IPS-15b (cell line): ENCODE results near the gene TBX15.
"Not testable (repeated sequence)": the region's sequence is repeated elsewhere in the genome, so short reads cannot be mapped to it uniquely, and the experiment has no call there.

Experiments used
- H3K27me3 ChIP-seq: one replicate; pipeline ENCODE4 v1.6.1; 2013; ENCODE audit warnings: low read length; ENCODE audit not compliant: control insufficient read depth, insufficient read depth
- H3K36me3 ChIP-seq: one replicate; pipeline ENCODE4 v1.6.1; 2013; ENCODE audit warnings: low read length; ENCODE audit not compliant: control insufficient read depth, insufficient read depth
- H3K4me1 ChIP-seq: one replicate; pipeline ENCODE4 v1.6.1; 2013; ENCODE audit warnings: mild to moderate bottlenecking, low read length; ENCODE audit not compliant: control insufficient read depth, insufficient read depth
- H3K4me3 ChIP-seq: one replicate; pipeline ENCODE4 v1.5.1; 2013; ENCODE audit warnings: low read depth, low read length
- H3K9ac ChIP-seq: one replicate; pipeline ENCODE4 v1.6.1; 2013; ENCODE audit warnings: low read depth, mild to moderate bottlenecking, low read length
- H3K9me3 ChIP-seq: one replicate; pipeline ENCODE4 v1.6.1; 2013; ENCODE audit warnings: mild to moderate bottlenecking, low read length; ENCODE audit not compliant: control insufficient read depth, insufficient read depth

Gene TBX15

DNA sequence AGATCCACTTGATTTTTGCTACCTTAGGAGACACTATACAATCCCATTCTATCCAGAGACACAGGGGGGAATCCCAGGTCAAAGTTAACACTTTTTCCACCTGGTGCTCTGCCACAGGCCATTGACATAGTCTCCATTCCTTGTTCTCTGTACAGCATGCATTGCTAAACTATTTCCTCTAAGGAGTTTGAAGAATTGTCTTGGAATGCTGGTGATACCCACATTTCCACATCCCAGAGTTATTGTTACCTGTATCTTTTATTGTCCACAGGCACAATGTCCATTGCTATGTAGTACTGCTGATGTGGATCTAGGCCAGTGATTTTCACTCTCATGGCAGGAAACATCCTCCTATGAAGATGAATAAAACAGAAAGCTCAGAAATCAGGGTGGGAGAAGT lies 61.9 kb downstream of the TBX15 start:
- no peaks in the 10 kb centered on the region for H3K27me3 ChIP-seq
- no peak overlapping the region for H3K9ac ChIP-seq
- no peak overlapping the region for H3K4me3 ChIP-seq
- H3K4me1 ChIP-seq, result peaks cover 7% of the 10 kb centered on the region
- H3K9me3 ChIP-seq, result no peaks in the 10 kb centered on the region
- no peaks in the 10 kb centered on the region for H3K36me3 ChIP-seq

DNA sequence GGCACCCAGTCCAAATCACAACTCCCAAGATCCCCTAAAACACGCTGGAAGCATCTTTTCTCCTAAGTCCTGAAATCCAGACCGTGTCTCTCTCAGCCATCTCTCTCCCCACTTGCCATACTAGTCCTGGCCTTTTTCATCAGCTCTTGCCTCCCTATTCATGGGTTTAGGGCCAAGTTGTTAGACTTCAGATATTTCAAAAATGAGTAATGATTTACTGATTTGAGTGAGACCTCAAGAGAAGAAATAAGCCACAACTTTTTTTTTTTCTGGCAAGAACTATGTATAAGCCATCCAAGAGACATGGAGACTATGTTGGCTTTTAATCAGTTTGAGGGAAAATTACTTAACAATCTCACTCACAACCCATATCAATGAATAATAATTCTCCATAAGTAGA lies 62.5 kb downstream of the TBX15 start:
- H3K4me3 ChIP-seq, result no peak overlapping the region
- no peaks in the 10 kb centered on the region for H3K36me3 ChIP-seq
- H3K4me1 ChIP-seq, result peaks cover 8% of the 10 kb centered on the region
- H3K9ac ChIP-seq, result no peak overlapping the region
- no peaks in the 10 kb centered on the region for H3K27me3 ChIP-seq
- no peaks in the 10 kb centered on the region for H3K9me3 ChIP-seq

DNA sequence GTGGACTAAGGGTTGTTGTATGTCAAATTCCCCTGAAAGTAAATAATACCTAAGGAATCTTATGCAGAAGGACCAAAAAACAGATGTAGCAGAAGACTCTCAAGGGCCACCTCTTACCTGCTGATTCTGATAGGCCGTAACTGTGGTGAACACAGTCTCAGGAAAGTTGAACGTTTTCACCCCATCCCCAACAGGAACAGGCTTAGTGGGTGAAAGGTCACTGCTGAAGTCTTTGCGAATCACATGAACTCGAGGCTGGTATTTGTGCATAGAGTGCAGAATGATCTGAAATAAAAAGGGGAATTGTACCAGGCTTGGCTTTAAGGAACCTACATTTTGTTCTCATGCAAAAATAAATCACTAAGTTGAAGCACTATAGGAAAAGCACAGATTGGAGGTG lies 64.8 kb downstream of the TBX15 start:
- Histone ChIP-seq H3K4me3 (no peak overlapping the region), H3K36me3 (no peaks in the 10 kb centered on the region), H3K4me1 (peaks cover 14% of the 10 kb centered on the region), H3K9ac (no peak overlapping the region), H3K9me3 (no peaks in the 10 kb centered on the region), H3K27me3 (no peaks in the 10 kb centered on the region)

GRCh38 chr1:118921994-118922393 lies 66.1 kb downstream of the TBX15 start:
- no peak overlapping the region for H3K4me3 ChIP-seq
- H3K36me3 ChIP-seq, result no peaks in the 10 kb centered on the region
- no peaks in the 10 kb centered on the region for H3K27me3 ChIP-seq
- H3K4me1 ChIP-seq, result peaks cover 14% of the 10 kb centered on the region
- no peaks in the 10 kb centered on the region for H3K9me3 ChIP-seq
- no peak overlapping the region for H3K9ac ChIP-seq

GRCh38 chr1:118920124-118920717 lies 67.9 kb downstream of the TBX15 start:
- no peaks in the 10 kb centered on the region for H3K27me3 ChIP-seq
- no peak overlapping the region for H3K4me3 ChIP-seq
- no peaks in the 10 kb centered on the region for H3K9me3 ChIP-seq
- peaks cover 14% of the 10 kb centered on the region for H3K4me1 ChIP-seq
- no peaks in the 10 kb centered on the region for H3K36me3 ChIP-seq
- no peak overlapping the region for H3K9ac ChIP-seq

GRCh38 chr1:118918940-118919259 lies 69.2 kb downstream of the TBX15 start:
- Histone ChIP-seq H3K9ac (no peak overlapping the region), H3K9me3 (no peaks in the 10 kb centered on the region), H3K4me3 (no peak overlapping the region), H3K4me1 (peaks cover 14% of the 10 kb centered on the region), H3K36me3 (no peaks in the 10 kb centered on the region), H3K27me3 (no peaks in the 10 kb centered on the region)

DNA sequence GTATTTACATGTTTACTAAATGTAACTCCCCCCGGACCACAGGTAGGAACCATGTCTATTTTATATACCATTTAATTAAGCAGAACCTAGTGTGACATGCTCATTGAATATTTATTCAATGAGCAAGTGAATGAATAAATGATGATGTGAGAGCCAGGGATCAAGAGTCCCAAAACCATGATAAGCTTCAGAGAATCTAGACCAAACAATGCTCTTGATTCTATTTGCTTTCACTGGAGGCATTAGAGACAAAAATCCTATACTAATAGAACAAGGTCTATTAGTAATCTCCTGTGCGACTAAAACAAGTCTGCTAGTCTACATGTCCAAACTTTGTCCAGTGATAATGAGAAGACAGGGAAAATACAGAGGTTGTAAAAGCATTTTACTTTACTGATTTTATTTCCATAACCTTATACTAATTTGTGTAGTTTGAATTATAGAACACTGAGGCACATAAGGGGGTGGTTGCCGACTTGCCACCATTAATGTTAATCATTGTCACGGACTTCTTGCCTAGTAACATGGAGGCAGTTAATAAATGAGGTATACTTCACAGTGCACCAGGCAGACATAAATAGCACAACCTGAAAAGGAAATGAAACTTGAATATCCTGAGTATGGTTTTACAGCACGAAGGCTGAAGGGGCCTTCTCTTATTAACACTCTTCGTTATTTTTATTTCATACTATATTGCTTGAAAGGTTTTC lies 69.8 kb downstream of the TBX15 start:
- Histone ChIP-seq H3K36me3 (no peaks in the 10 kb centered on the region), H3K4me3 (no peak overlapping the region), H3K9me3 (no peaks in the 10 kb centered on the region), H3K9ac (no peak overlapping the region), H3K4me1 (peaks cover 11% of the 10 kb centered on the region), H3K27me3 (no peaks in the 10 kb centered on the region)

DNA sequence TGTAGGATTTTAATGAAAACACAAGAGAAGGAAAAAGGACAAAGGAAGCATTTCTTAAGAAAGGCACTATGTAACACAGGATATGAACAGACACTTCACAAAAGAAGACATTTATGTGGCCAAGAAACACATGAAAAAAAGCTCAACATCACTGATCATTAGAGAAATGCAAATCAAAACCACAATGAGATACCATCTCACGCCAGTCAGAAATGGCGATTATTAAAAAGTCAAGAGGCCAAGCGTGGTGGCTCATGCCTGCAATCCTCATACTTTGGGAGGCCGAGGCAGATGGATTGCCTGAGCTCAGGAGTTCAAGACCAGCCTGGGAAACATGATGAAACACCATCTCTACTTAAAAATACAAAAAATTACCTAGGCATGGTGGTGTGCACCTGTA lies 71.8 kb downstream of the TBX15 start:
- not testable (repeated sequence) for H3K9me3 ChIP-seq, H3K4me1 ChIP-seq, H3K27me3 ChIP-seq, H3K4me3 ChIP-seq, H3K9ac ChIP-seq, H3K36me3 ChIP-seq

DNA sequence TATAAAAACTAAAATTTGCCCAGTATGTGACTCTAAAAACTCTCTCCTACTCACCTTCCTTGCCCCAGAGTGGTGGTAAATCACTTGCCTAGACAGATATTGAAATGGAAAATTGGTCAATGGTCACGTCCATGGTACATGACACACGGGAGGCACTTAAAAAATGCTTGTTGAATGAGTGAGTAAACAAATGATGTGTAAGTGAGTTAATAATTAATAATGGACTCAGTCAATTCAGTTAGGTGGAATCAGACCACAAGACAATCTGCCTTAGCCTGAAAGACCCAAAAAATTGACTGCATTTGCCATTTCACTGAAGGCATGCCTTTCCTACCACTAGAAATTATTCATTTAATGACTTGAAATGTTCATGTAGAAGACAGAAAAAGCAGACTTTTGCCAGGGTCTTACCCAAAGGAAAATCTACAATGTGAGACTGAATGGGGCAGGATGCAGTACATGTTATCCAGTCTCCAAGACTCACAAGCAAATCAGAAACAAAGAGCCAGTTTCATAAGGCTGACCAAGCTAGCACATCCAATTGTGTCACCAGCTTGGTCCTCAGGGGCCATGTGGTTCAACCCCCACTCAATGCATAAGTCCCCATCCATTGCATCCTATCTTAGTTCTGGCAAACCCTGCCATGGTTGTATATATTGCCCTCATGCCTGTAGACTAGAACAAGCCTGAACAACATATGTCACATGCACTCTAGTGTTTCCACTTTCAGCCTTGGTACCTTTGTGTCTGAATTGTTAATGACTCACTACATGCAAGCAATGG lies 73.6 kb downstream of the TBX15 start:
- Histone ChIP-seq H3K4me1 (no peaks in the 10 kb centered on the region), H3K36me3 (no peaks in the 10 kb centered on the region), H3K9me3 (no peaks in the 10 kb centered on the region), H3K9ac (no peak overlapping the region), H3K27me3 (no peaks in the 10 kb centered on the region), H3K4me3 (no peak overlapping the region)

DNA sequence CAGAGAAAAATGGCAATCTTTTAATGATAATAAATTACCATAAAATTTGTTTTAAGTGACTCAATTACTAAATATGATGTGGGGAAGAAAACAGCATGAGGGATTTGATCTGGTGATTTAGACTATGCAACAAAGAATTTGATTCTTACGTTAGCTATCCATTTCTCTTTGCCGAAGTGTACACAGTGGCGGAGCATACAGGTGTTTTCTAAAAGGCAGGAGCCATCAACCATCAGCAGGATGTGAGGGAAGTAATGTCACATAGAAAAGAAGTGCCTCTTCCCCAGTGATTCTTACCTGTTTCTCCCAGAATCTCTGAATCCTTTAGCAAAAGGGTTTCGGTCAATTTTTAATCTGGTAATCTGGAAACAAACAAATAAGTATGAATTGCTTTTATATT lies 74.3 kb downstream of the TBX15 start:
- Histone ChIP-seq H3K4me1 (no peaks in the 10 kb centered on the region), H3K9me3 (no peaks in the 10 kb centered on the region), H3K36me3 (no peaks in the 10 kb centered on the region), H3K27me3 (no peaks in the 10 kb centered on the region), H3K9ac (no peak overlapping the region), H3K4me3 (no peak overlapping the region)

DNA sequence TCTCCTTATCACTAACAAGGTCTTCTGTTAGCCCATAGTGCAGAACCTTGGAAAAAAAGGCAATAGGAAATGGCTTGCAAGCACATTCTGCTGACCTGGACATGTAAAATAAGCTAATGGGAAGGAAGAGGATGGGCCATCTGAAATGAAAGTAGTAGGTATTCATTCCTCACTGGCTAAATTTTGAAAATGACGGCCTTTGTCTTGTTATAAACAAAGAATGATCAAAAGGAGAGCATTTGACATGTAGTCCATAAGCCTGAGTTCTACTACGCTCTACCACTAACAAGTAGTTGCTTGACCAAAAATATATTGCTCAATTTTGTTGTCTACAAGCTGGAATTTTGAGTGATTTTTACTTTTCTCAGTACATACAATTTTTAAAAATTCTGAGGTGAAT lies 75.6 kb downstream of the TBX15 start:
- no peak overlapping the region for H3K4me3 ChIP-seq
- H3K9ac ChIP-seq, result no peak overlapping the region
- no peaks in the 10 kb centered on the region for H3K4me1 ChIP-seq
- H3K9me3 ChIP-seq, result no peaks in the 10 kb centered on the region
- H3K36me3 ChIP-seq, result no peaks in the 10 kb centered on the region
- no peaks in the 10 kb centered on the region for H3K27me3 ChIP-seq

DNA sequence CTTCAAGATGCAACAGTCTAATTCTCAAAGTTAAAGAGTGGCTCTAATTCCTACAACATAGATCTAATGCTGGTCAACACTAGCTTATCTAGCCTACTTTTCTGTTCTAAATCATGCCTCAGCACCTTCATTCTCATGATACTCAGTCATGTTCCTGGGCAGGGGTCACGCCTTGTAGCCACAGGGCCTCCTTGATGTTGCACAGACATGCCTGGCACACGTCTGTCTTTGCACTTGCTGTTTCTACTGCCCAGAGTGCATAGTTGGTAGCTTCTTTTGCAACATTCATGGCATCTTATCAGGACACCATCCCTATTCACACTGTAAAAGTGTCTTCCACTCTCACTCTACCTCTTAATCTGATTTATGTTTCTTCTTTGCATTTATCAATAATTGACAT lies 76.6 kb downstream of the TBX15 start:
- no peak overlapping the region for H3K4me3 ChIP-seq
- no peaks in the 10 kb centered on the region for H3K36me3 ChIP-seq
- no peaks in the 10 kb centered on the region for H3K4me1 ChIP-seq
- H3K9me3 ChIP-seq, result no peaks in the 10 kb centered on the region
- H3K27me3 ChIP-seq, result no peaks in the 10 kb centered on the region
- H3K9ac ChIP-seq, result no peak overlapping the region
